A549 (cell line): ENCODE data around the gene YKT6.

ENCODE experiments used
- CHD4 ChIP-seq: fragments of 200-600 bp; sonication (generic); IDR thresholded peaks from 2 replicates; pipeline ENCODE4 v1.6.1; 2016; ENCODE audit warnings: antibody characterized with exemption, mild to moderate bottlenecking, borderline replicate concordance
- CTCF ChIP-seq: fragments of >200 bp; sonication (Bioruptor Twin); formaldehyde crosslinking; IDR thresholded peaks from 3 replicates; pipeline ENCODE4 v1.5.1; 2016
- HDAC2 ChIP-seq: fragments of 200-600 bp; sonication (generic); IDR thresholded peaks from 2 replicates; pipeline ENCODE4 v1.6.1; 2016
- MAFK ChIP-seq: fragments of 450-650 bp; IDR thresholded peaks from 2 replicates; pipeline ENCODE4 v1.6.1; 2014; ENCODE audit not compliant: partially characterized antibody

- no peak for TF ChIP-seq HDAC2
- no peak for TF ChIP-seq CTCF
- TF ChIP-seq MAFK: no peak
- no peak for TF ChIP-seq CHD4
These were observed 14.8 kb downstream of the YKT6 start for GRCh38 chr7:44215531-44215930.
